ENCODE results near the gene PRKCZ.
"Not testable (repeated sequence)": the region's sequence is repeated elsewhere in the genome, so short reads cannot be mapped to it uniquely, and the experiment has no call there.

Gene PRKCZ

DNA sequence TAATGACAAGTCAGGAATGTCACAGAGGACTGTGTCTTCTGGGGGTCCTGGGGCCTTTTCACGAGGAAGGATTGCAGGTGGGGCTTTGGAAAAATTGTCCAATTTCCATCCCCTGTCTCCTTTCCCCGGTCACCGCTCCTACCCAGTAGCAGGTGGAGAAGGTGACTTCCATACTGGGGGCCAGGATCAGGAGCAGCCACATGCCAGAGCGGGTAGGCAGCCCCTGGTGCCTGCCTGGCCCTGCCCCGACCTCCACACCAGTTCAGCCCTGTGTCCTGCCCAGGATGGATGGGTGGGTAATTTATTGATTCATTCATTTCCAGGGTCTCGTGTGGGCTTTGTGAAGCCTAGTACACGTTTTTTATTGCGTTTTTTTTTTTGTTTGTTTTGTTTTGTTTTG, 51.7 kb downstream of the PRKCZ start:
- DNase-seq, result no peak

DNA sequence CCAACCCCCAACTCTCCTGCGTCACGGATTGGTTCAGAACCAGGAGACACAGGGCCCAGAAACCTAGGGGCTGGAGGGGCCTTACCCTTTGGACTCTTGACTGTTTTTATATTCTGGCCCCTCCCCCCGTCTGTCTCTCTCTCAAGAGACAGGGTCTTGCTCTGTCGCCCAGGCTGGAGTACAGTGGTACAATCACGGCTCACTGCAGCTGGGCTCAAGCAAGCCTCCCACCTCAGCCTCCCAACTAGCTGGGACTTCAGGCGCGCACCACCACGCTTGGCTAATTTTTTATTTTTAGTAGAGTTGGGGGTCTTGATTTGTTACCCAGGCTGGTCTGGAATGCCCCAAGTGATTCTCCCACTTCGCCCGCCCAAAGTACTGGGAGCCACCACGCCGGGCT, 52.5 kb downstream of the PRKCZ start:
- DNase-seq, result no peak

DNA sequence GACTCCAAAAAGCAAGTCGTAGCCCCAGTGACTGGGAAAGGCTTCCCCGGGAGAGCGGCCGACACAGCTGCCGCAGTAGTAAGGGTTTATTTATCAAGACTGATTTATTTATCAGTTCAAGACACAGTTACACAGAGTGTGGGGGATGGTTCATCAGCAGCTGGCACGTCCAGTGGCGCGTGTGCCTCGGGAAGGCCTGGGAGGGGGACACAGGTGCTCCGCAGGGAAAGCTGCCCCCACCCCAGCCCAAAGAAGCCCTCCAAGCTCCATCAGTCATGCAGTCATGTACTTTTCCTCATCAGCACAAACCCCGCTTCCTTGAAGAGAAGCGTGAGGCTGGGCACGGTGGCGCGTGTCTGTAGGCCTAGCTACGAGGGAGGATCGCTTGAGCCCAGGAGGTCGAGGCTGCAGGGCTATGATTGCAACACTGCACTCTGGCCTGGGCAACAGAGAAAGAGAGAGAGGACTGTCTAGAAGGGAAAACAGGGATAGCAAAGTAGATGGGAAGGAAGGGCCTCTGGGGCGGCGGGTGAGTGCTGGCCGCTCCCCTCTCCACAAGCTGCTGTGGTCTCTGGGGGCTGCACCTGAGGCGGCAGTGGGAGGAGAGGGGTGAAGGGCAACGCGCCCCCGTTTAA, 53.2 kb downstream of the PRKCZ start:
- DNase-seq, result no peak

DNA sequence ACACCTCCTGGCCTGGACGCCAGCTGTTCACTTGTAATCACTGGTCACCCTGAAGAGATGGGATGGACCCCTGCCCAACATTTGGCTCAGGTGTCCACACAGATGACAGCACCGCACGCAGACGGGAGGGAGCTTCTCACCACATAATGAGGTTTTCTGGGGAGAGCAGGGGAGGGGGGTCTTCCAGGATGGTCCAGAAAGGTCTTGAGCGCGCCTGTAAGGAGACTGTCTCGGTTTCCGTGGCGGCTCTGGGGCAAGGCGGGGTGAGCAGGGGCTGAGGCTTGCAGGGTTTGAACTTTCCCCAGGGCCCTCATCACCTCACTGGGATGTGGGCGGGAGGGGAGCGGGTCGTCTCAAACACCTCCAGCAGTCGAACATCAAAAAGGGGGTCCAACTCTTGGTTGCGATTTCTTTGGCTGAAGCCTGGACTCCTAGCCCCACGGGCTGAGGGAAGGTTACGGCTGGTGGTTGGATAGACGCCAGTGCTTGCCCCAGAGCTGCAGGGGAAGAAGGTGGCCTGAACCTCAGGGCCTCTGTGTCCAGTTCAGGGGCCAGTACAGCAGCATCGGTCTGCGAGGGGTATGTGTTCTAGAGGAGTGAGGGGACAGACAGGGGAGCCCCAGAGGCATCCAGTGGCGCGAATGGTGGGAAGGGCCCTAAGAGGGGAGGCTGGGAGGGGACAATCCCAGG, 53.8 kb downstream of the PRKCZ start:
- no peak for DNase-seq

DNA sequence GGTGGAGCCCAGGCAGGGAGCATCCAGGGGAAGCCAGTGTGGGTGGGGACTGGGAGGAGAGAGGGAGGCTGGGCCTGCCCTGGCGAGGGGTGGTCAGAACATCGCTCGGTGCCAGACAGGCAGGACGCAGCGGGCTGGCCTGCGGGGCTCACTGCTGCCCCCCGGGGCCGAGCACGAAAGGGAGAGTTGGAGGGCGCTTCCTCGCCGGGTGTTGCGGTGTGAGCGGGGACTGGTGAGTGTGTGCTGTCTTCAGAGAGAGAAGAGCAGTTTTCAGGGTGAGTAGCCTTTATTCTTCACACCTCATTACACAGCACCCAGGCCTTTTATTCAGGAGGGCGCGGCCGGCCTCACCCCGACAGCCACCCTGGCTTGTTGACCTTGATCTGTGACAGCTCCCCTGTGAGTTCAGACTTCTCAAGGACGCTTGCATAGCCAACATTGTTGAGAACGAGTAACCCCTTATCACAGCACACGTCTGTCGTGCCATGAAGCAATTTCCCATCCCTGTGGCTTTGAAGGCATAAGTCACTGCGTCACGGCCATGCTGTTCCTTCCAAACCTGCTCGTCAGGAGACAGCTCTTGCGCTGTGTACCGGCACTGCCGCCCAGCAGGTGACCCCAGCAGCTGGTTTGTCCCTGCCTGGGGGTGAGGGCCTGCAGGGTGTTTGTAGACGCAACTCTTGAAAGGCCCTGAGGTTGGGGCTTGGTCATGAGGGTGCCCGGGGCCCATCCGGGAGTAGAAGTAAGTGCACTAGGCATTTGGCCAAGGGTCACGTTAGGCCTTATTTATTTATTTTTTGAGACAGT, 54.6 kb downstream of the PRKCZ start:
- DNase-seq, result no peak

DNA sequence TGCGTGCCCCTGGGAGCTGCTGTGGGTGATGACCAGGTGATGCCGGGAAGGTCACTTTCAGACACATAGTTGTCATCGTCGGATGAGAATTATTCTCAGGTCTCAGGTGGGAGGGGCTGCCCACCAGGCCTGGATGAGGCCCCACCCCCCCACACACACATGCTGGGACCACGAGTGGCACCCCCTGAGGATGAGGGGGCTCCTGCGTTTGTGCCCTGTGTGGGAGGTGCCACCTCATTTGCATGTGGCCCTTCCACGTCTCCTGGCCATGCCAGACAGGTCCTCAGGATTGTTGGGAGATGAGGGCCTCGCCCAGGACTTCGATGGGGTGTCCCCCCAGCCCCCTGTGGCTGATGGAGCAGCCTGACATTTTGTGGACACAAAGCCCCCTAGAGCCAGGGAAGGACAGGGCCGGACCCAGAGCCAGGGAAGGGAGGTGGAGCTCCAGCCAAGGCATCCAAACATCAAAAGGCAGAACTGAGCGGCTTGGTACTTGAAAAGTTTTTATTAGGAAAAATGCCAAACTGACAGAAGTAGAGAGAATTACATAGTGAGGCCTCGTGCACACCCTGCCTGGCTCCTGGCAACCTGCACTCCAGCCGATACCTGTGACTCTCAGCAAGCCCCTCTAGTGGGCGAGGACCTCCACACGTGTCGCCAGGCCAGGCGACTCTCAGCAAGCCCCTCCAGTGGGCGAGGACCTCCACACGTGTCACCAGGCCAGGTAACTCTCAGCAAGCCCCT, 55.7 kb downstream of the PRKCZ start:
- DNase-seq, result no peak

DNA sequence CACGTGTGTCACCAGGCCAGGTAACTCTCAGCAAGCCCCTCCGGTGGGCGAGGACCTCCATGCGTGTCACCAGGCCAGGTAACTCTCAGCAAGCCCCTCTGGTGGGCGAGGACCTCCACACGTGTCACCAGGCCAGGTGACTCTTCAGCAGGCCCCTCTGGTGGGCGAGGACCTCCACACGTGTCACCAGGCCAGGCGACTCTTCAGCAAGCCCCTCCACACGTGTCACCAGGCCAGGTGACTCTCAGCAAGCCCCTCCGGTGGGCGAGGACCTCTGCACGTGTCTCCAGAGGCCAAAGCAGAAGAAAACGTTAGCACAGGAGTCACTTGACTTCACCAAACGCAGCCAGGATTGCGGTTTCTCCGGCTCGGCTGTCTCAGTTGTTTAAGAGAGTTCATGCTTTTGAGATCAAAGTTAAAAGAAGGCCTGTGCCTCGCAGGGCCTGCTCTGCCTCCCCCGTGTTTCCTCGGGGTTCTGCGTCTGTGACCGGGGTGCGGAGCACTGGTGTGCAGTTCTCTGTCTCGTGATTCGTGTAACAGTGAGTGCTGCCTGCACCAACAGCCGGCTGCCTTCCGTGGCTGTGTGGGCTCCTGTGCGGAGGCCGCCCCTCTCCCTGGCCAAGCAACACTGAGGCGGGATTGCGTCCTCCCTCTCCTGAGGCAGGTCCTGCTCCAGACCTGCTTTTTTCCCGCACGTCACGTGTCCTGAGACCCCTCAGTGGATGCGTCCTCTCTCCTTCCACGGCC, 56.6 kb downstream of the PRKCZ start:
- DNase-seq, result no peak

DNA sequence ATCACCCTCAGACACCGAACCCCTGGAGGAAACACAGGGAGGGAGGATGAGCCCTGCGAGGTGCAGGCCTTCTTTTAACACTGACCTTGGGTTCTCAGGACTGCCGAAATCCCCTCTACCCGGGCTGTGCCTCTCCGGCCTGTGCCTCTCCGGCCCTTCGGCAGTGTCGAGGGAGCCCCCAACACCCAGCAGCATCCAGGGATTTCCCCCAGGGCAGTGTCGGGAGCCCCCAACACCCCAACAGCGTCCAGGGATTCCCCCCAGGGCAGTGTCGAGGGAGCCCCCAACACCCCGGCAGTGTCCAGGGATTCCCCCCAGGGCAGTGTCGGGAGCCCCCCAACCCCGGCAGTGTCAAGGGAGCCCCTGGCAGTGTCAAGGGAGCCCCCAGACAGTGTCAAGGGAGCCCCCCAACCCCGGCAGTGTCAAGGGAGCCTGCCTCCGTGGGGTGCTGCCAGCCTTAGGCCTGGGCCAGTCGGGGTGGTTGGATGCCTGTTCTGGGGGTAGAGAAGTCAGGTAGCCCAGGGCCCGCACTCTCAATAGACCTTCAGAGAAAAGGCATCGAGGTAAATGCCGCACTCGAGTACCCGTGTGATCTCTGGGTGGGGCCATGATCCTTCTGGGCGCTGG, 57.5 kb downstream of the PRKCZ start:
- no peak for DNase-seq

DNA sequence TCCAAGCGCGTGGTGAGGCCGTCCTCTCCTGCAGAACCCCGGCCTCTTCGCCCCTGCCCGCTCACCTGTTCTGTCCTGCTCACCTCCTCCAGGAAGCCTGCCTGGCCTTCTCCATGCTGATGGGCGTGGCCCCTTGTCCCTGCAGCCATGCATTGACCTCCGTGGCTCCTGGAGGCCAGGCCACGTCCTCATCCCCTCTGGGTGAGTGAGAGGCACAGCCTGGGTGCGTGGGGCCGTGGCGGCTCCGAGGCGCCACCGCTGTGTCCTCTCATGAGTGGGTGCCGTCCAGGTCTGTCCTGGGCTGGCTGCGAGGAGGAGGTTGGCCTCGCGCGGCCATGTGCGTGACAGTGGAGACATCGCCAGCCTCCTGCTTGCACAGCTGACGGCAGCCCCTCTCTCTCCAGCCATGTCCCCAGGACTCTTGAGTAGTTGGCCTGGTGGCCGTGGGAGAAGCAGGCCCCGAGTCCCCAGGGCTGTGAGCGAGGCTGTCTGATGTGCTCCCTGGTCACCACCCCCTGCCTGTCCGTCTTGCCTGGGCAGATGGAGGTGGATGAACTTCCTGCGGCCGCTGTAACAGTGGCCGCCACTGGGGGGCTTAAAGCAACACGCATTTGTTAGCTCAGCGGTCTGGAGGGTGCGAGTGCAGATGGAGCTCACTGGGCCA, 58.1 kb downstream of the PRKCZ start:
- DNase-seq, result no peak

DNA sequence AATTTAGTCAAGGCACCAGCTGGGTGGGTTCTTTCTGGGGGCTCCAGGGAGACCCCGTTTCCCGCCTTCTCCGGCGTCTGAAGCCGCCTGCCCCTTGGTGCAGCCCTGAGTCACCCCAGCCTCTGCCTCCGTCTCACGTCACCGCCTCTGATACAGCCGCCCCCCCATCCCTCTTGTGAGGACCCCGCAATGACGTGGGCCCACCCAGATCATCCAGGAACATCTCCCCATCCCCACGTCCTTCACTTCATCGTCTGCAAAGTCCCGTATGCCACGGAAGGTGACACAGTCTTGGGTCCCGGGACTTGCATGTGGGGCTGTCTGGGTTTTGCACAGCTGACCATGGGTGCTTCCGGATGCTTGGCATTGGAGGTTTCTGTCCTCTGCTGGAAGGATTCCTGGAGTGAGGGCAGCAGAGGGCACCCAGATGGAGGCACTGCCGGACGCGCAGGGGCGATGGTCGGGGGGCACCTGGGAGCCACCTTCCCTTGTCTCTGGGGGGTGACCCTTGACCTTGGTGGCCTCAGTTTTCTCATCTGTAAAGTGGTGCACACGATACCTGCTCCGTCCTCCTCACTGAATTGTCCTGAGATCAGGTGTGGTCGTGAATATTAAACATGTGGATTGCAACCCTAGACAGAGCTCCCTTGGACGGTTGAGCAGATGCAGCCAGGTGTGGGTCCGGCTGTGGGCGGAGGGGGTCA, 58.8 kb downstream of the PRKCZ start:
- DNase-seq, result no peak

DNA sequence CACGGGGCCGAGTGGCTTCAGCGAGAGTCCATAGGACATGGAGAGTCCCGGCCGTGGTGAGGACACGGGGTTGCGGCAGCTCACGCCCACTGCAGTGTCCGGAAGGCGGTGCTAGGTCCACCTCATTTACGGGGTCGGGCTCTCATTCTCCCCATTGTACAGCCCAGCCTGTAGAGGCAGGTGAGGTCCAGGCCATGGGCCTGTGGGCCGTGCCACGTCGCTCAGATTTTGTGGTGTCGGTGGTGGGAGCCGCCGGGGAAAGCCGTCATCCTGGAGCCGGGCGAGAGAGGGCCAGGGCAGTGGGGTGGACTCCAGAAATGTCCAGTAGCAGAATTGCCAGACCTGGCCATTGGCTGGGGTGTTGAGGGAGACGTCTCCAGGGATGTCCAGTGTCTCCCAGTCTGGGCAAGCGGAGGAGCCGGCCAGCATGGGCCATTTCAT, 59.4 kb downstream of the PRKCZ start:
- DNase-seq, result no peak

DNA sequence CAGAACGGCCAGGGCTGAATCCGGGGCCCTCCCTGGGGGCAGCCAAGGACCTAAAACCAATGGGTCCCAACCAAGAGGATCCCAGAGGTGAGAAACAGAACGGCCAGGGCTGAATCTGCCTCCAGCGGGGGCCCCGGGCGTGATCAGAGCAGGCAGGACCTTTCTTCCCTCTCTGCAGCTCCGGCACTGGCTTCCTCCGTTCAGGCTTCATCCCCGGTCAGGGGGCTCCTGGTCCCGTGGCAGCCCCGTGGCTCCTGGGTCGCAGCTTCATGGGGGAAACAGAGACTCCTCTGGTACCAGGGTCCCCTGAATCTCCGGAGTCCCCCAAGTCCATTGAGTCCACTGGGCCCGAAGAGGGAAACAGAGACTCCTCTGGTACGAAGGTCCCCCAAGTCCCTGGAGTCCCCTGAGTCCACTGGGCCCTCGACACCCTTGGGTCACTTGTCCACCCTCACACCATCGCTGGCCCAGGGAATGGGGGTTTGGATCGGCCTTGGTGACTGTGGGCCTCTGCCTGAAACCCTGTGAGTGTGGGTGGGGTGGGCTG, 60.1 kb downstream of the PRKCZ start:
- no peak for DNase-seq

DNA sequence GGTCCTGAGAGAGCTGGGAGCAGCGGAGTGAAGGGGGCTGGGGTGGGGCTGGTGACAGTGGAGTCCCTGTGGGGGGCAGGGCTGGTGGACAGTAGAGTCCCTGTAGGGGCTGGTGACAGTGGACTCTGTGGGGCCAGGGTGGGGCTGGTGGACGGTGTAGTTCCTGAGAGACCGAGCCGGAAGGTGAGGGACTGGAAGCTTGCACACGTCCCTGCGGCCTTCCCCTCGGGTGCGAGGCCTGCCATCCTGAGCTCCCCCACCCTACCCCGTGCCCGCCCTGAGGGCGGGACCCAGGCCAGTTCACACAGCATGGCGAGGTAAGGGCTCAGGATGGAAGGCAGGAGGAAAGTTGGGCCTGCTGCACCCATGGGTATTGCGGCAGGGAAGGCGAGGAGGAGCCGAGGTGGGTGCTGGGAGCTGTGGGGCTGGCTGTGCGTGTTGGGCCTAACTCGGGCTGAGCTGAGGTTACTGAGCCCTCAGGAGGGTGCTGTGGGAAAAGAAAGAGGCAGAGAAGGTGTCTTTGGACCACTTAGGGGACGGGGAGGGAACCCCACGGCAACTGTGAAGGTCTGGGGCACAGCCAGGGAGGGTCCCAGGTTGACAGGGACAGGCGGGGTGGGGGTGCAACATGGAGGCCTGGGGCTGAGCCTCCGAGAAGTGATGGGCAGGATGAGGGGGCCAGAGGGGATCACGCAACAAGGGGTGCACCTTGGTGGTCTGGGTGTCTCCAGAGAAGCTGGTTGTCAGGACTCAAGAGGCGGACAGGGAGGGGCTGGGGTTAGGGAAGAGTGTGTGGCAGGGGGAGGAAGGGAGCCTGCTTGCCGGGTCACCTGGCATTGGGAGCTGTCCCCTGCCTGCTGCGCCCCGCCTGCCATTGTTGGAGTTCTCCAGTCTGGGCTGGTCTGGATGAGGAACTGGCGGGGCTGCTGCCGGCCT, 60.8 kb downstream of the PRKCZ start:
- DNase-seq, result no peak

DNA sequence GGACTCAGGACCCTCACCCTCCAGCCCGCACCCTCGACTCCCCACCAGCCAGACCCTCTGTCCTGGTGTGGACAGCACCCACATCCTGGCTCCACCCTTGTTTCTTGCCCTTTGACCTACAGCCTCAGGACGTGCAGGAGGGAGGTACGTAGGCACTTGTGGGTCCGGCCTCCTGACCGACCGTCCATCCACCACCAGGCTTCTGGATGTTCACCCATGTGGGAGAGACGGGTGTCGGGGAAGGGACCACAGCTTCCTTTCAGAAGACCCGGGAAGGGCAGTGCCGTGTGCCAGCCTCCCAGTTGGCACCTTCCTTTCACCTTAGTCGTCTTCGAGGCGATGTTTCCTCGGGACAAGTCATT, 61.4 kb downstream of the PRKCZ start:
- no peak for DNase-seq

DNA sequence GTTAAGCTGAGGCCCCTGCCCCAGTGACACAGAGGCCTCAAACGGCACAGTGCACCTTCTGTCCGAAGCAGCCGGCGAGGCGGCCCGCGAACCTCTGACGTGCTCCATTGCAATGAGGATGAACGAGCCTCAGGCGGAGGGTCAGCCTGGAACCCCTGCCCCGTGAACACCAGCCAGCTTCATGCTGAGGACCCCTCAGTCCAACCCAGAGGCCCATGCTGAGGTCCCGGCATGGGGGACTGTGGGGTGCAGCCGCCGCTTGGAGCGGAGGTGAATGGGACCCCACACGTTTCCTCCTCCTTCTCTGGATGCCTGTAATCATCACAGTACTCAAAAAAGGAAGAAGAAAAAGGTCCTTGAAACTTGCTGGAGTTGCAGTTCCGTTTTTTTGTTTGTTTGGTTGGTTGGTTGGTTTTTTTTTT, 62.1 kb downstream of the PRKCZ start:
- no peak for DNase-seq

DNA sequence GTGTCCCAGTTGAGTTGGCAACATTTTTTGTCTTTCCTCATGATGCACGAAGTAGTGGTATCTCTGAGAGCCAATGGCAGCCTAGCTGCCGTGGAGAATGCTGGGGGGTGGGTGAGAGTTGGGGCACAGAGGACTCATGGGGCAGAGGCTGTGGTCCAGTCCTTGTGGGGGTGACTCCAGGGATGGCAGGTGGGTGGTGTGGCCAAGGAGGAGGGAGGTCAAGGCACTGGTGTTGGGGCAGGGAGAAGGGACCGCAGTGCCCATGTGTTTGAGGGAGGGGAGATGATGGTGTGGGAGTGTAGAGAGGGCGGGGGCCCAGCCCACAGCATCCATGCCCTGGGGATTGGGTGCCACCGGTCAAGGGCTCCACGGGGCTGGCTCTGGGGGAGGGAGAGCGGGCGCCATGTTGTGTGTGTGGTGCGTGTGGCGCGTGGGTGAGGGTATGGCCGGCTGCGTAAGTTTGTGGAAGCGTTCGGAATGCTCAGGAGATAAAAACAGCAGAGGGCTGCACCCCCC, 63.5 kb downstream of the PRKCZ start:
- DNase-seq, result no peak

DNA sequence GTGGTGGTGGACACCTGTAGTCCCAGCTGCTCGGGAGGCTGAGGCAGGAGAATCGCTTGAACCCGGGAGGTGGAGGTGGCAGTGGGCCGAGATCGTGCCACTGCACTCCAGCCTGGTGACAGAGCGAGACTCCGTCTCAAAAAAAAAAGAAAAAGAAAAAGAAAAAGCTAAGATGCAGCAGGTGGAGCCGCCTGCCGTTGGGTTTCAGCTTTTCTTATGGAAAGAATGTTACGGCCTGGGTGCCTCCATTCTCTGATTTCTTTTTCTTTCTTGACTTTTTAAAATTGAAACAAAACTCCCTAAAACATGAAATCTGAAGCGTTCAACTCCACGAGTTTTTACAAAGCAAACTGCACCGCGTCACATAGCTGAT, 64.4 kb downstream of the PRKCZ start:
- DNase-seq, result not testable (repeated sequence)

DNA sequence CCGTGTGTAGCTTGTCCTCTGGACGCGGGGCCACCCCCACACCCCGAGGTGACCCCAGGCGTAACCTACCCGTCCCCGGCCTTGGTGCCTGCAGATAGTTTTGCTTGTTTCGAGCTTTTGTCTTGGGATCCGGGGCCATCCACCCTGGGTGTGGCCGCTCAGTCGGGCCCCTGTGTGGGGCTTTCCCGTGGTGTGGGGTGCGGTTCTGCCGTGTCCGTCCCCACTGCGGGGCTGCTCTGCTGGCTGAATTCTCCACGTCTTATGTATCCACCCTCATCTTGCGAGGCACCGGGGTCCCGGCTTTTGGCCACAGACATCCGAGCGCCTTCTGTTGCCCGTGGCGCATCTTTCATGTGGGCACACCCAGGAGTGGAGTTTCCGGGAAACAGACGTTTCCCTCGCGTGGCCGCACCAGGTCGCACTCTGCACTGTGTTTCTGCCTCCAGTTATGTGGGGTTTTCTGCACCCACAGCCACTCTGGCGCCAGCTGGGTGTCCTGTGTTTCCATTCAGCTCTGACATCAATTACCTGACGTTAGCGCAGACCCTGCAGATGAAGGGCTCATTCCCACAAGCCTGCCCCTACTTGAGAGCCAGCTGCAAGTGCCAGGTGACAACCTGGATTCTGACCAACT, 64.9 kb downstream of the PRKCZ start:
- no peak for DNase-seq
